ENCODE data around the gene VTI1A.

VTI1A gene

DNA sequence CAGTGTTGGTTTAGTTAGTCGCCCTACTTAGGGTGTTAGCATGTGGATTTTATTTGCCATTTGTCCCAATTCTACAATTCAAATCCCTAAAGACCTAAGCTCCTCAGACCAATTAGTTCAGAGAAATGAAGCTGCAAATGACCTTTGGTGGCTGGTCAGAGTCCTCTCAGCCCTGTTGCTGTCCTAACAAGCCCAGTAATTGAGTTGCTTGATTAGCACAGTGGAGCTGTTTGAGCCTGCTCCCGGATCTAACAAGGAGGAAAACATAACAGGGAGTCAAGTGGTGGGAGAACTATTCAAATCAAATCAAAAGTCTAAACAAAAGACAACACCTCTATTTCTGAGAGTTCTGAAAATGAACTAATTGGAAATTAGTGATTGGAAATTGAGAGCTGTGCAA is 22.4 kb upstream of the VTI1A start:
- no peak overlapping the region for H3K4me3 ChIP-seq (ENCODE audit: low read length, poor library complexity, severe bottlenecking)
- peaks cover 30% of the 10 kb centered on the region for H3K36me3 ChIP-seq (ENCODE audit: insufficient read depth, low read length)
- H3K4me1 ChIP-seq (ENCODE audit: insufficient read depth, low read length, poor library complexity, severe bottlenecking) = no peaks in the 10 kb centered on the region

DNA sequence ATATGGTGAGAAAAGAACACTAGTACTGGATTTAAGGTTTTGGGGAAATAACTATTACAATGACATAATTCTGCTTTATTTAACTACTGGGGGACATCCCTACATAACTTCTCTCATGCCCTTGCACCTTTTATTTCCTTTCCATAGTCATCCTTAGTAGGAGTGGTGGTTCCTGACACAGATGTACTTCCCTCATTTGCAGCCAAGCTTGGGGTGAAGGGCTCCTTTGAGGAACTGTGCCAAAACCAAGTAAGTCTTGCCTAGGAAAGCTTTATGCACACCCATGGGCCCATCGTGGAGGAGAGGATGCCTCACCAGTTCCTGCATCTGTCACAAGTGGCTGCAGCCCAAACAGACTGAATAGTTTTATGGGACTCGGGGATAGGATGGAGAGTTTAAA is 20.9 kb upstream of the VTI1A start:
- H3K27me3 ChIP-seq (ENCODE audit: insufficient read depth, low read length, poor library complexity, severe bottlenecking) = no peaks in the 10 kb centered on the region
- H2AFZ ChIP-seq (ENCODE audit: low read length) = no peak overlapping the region
- no peak overlapping the region for H3K4me3 ChIP-seq (ENCODE audit: low read length, poor library complexity, severe bottlenecking)
- no peak overlapping the region for H3K4me2 ChIP-seq (ENCODE audit: low read depth, low read length, poor library complexity, severe bottlenecking)
- H3K36me3 ChIP-seq (ENCODE audit: insufficient read depth, low read length) = peaks cover 37% of the 10 kb centered on the region
- H3K9me2 ChIP-seq (replicated peaks; ENCODE audit: low read depth, low read length) = no peaks in the 10 kb centered on the region
- no peak overlapping the region for H3K9ac ChIP-seq (ENCODE audit: low read depth, low read length, poor library complexity, severe bottlenecking)
- H3K4me1 ChIP-seq (ENCODE audit: insufficient read depth, low read length, poor library complexity, severe bottlenecking) = no peaks in the 10 kb centered on the region
- TF ChIP-seq, protein P1, sequence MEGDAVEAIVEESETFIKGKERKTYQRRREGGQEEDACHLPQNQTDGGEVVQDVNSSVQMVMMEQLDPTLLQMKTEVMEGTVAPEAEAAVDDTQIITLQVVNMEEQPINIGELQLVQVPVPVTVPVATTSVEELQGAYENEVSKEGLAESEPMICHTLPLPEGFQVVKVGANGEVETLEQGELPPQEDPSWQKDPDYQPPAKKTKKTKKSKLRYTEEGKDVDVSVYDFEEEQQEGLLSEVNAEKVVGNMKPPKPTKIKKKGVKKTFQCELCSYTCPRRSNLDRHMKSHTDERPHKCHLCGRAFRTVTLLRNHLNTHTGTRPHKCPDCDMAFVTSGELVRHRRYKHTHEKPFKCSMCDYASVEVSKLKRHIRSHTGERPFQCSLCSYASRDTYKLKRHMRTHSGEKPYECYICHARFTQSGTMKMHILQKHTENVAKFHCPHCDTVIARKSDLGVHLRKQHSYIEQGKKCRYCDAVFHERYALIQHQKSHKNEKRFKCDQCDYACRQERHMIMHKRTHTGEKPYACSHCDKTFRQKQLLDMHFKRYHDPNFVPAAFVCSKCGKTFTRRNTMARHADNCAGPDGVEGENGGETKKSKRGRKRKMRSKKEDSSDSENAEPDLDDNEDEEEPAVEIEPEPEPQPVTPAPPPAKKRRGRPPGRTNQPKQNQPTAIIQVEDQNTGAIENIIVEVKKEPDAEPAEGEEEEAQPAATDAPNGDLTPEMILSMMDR (conservative IDR thresholded peaks at IDR 0.05; ENCODE audit: low read length) = no peak
- TF ChIP-seq EZH2phosphoT487 (IDR thresholded peaks at IDR 0.05; ENCODE audit: borderline replicate concordance) = no peak
- no peaks in the 10 kb centered on the region for H3K79me2 ChIP-seq (ENCODE audit: insufficient read depth, low read length)
- H3F3A ChIP-seq (ENCODE audit: low read depth) = no peaks in the 10 kb centered on the region
- no peaks in the 10 kb centered on the region for H4K20me1 ChIP-seq (ENCODE audit: insufficient read depth, low read length, poor library complexity, severe bottlenecking)
- H3K9me3 ChIP-seq (ENCODE audit: insufficient read depth, low read depth, low read length) = no peaks in the 10 kb centered on the region

More for the DNA sequence above, 22.4 kb upstream of the VTI1A start:
- no peaks in the 10 kb centered on the region for H3F3A ChIP-seq (ENCODE audit: low read depth)
- no peaks in the 10 kb centered on the region for H4K20me1 ChIP-seq (ENCODE audit: insufficient read depth, low read length, poor library complexity, severe bottlenecking)
- H3K9me2 ChIP-seq (replicated peaks; ENCODE audit: low read depth, low read length) = no peaks in the 10 kb centered on the region
- H3K27me3 ChIP-seq (ENCODE audit: insufficient read depth, low read length, poor library complexity, severe bottlenecking) = no peaks in the 10 kb centered on the region
- H2AFZ ChIP-seq (ENCODE audit: low read length) = no peak overlapping the region
- H3K79me2 ChIP-seq (ENCODE audit: insufficient read depth, low read length) = no peaks in the 10 kb centered on the region
- H3K4me2 ChIP-seq (ENCODE audit: low read depth, low read length, poor library complexity, severe bottlenecking) = no peak overlapping the region
- H3K9ac ChIP-seq (ENCODE audit: low read depth, low read length, poor library complexity, severe bottlenecking) = no peak overlapping the region
- TF ChIP-seq, protein P1 (conservative IDR thresholded peaks at IDR 0.05; ENCODE audit: low read length) = no peak
- TF ChIP-seq EZH2phosphoT487 (IDR thresholded peaks at IDR 0.05; ENCODE audit: borderline replicate concordance) = no peak
- H3K9me3 ChIP-seq (ENCODE audit: insufficient read depth, low read depth, low read length) = no peaks in the 10 kb centered on the region

DNA sequence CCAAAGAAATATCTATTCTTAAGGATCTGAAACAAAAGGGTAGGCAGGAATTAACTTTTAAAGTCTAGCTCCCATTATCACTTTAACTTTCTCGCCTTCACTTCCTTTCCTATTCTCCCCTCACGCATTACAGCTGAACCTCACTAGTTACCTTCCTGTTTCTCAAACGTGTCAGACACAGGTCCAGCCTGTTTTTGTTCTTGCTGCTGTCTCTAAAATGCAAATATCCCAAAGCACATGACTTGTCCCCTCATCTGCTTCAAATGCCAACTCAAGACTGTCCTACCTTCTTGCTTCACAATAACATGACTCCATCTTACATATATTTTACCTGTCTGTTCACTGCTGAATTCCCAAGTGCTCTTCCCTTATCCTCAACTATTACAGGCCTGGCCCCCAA is 17.9 kb upstream of the VTI1A start:
- Histone ChIP-seq H3K27me3 (ENCODE audit: insufficient read depth, low read length, poor library complexity, severe bottlenecking) (no peaks in the 10 kb centered on the region), H3K9me3 (ENCODE audit: insufficient read depth, low read depth, low read length) (no peaks in the 10 kb centered on the region), H2AFZ (ENCODE audit: low read length) (no peak overlapping the region), H4K20me1 (ENCODE audit: insufficient read depth, low read length, poor library complexity, severe bottlenecking) (no peaks in the 10 kb centered on the region), H3K4me1 (ENCODE audit: insufficient read depth, low read length, poor library complexity, severe bottlenecking) (no peaks in the 10 kb centered on the region), H3K4me3 (ENCODE audit: low read length, poor library complexity, severe bottlenecking) (no peak overlapping the region), H3K9ac (ENCODE audit: low read depth, low read length, poor library complexity, severe bottlenecking) (no peak overlapping the region), H3K9me2 (replicated peaks; ENCODE audit: low read depth, low read length) (no peaks in the 10 kb centered on the region), H3K36me3 (ENCODE audit: insufficient read depth, low read length) (peaks cover 52% of the 10 kb centered on the region), H3K79me2 (ENCODE audit: insufficient read depth, low read length) (no peaks in the 10 kb centered on the region), H3F3A (ENCODE audit: low read depth) (no peaks in the 10 kb centered on the region), H3K4me2 (ENCODE audit: low read depth, low read length, poor library complexity, severe bottlenecking) (no peak overlapping the region)
- TF ChIP-seq EZH2phosphoT487 (IDR thresholded peaks at IDR 0.05; ENCODE audit: borderline replicate concordance) = no peak
- TF ChIP-seq, protein P1 (conservative IDR thresholded peaks at IDR 0.05; ENCODE audit: low read length) = no peak

Measured in Loucy (cell line).